ENCODE measurements around the gene L3MBTL1. TPM values are rescaled to one million over a fixed set of nuclear protein-coding genes. Genes with fewer than 3 reads are reported as not detected.

L3MBTL1 gene
- total RNA-seq, 1 experiment from 2014 or later: 21.6 TPM

- Histone ChIP-seq H3K9me2 (ENCODE audit: insufficient read depth) (no peaks in the 10 kb centered on the region), H2AFZ (ENCODE audit: low read depth, low read length, poor library complexity, severe bottlenecking) (no peak overlapping the region), H4K20me1 (ENCODE audit: insufficient read depth) (no peaks in the 10 kb centered on the region), H3K4me2 (ENCODE audit: low read length) (no peak overlapping the region), H3K79me2 (ENCODE audit: insufficient read depth, low read length) (no peaks in the 10 kb centered on the region), H3K9ac (ENCODE audit: low read length) (no peak overlapping the region), H3K4me1 (ENCODE audit: control insufficient read depth in 1 of 2, insufficient read depth in 2 of 2, low read length in 2 of 2) (no peaks in the 10 kb centered on the region), H3K9me3 (ENCODE audit: control insufficient read depth in 1 of 2, insufficient read depth in 1 of 2, low read depth in 1 of 2, low read length in 2 of 2) (no peaks in the 10 kb centered on the region), H3K36me3 (ENCODE audit: control insufficient read depth in 1 of 2, insufficient read depth in 2 of 2, low read length in 2 of 2) (no peaks in the 10 kb centered on the region), H3K4me3 (replicated peaks in 1 of 2; ENCODE audit: low read depth in 1 of 2, low read length in 2 of 2) (no peak overlapping the region), H3K27ac (ENCODE audit: low read depth, low read length) (no peak overlapping the region), H3K27me3 (ENCODE audit: insufficient read depth, low read length) (no peaks in the 10 kb centered on the region)
- intact Hi-C loops (cut with micrococcal nuclease): no loop called here
- BruUV-seq (replicated peaks): no TSS peak
- ChIA-PET CTCF (no interaction called here), RAD21 (ENCODE audit: low non-redundant PET in 1 of 2, low total read pairs in 2 of 2, uncharacterized antibody in 2 of 2, unreplicated experiment in 2 of 2) (no interaction called here), POLR2A (no interaction called here)
- no peak for ATAC-seq
- TF ChIP-seq CBX3 (IDR thresholded peaks at IDR 0.05; ENCODE audit: low read depth): no peak
- no peak for TF ChIP-seq MAX (IDR thresholded peaks at IDR 0.05)
- TF ChIP-seq JUND (IDR thresholded peaks at IDR 0.05): no peak
- no peak for TF ChIP-seq EGR1 (IDR thresholded peaks at IDR 0.05; ENCODE audit: low read depth)
- no peak for TF ChIP-seq RAD21 (IDR thresholded peaks at IDR 0.05; ENCODE audit: low read depth)
- TF ChIP-seq ZBTB33 (IDR thresholded peaks at IDR 0.05; ENCODE audit: extremely low read depth, insufficient replicate concordance, low read length): no peak
- TF ChIP-seq ATF3 (IDR thresholded peaks at IDR 0.05): no peak
- TF ChIP-seq FOSL1 (IDR thresholded peaks at IDR 0.05; ENCODE audit: low read depth): no peak
- DNase-seq (ENCODE audit: low read depth, low spot score): no peak
Observed at GRCh38 chr20:43571771-43572170, 64.3 kb downstream of the L3MBTL1 start.

GRCh38 chr20:43572891-43573290, 65.4 kb downstream of the L3MBTL1 start:
- POLR2A ChIA-PET: no interaction called here
- TF ChIP-seq ZBTB33 (IDR thresholded peaks at IDR 0.05; ENCODE audit: extremely low read depth, insufficient replicate concordance, low read length): no peak
- TF ChIP-seq EZH2phosphoT487 (IDR thresholded peaks at IDR 0.05; ENCODE audit: borderline replicate concordance): no peak
- TF ChIP-seq FOSL1 (IDR thresholded peaks at IDR 0.05; ENCODE audit: low read depth): no peak
- TF ChIP-seq ZNF274 (IDR thresholded peaks at IDR 0.05; ENCODE audit: low read depth, low read length): no peak
- no peak for TF ChIP-seq ELF1 (IDR thresholded peaks at IDR 0.05; ENCODE audit: borderline replicate concordance, low read depth)
- no peak for TF ChIP-seq RAD21 (IDR thresholded peaks at IDR 0.05; ENCODE audit: low read depth)
- no peak for TF ChIP-seq TCF7L2 (IDR thresholded peaks at IDR 0.05; ENCODE audit: borderline replicate concordance, extremely low read depth, insufficient read depth, insufficient read length)
- no peak for TF ChIP-seq MAX (IDR thresholded peaks at IDR 0.05)
- TF ChIP-seq CTCF (IDR thresholded peaks at IDR 0.05 in 2 of 3, conservative IDR thresholded peaks at IDR 0.05 in 1 of 3; ENCODE audit: borderline replicate concordance in 1 of 3, insufficient read depth in 1 of 3, low read depth in 2 of 3, low read length in 2 of 3): no peak

More at GRCh38 chr20:43572891-43573290, 65.4 kb downstream of the L3MBTL1 start:
- Histone ChIP-seq H3K4me1 (ENCODE audit: control insufficient read depth in 1 of 2, insufficient read depth in 2 of 2, low read length in 2 of 2) (no peaks in the 10 kb centered on the region), H4K20me1 (ENCODE audit: insufficient read depth) (no peaks in the 10 kb centered on the region), H2AFZ (ENCODE audit: low read depth, low read length, poor library complexity, severe bottlenecking) (no peak overlapping the region), H3K9me3 (ENCODE audit: control insufficient read depth in 1 of 2, insufficient read depth in 1 of 2, low read depth in 1 of 2, low read length in 2 of 2) (no peaks in the 10 kb centered on the region), H3K4me3 (replicated peaks in 1 of 2; ENCODE audit: low read depth in 1 of 2, low read length in 2 of 2) (no peak overlapping the region), H3K4me2 (ENCODE audit: low read length) (no peak overlapping the region), H3K36me3 (ENCODE audit: control insufficient read depth in 1 of 2, insufficient read depth in 2 of 2, low read length in 2 of 2) (no peaks in the 10 kb centered on the region), H3K27me3 (ENCODE audit: insufficient read depth, low read length) (no peaks in the 10 kb centered on the region), H3K9ac (ENCODE audit: low read length) (no peak overlapping the region), H3K79me2 (ENCODE audit: insufficient read depth, low read length) (no peaks in the 10 kb centered on the region), H3K9me2 (ENCODE audit: insufficient read depth) (no peaks in the 10 kb centered on the region), H3K27ac (ENCODE audit: low read depth, low read length) (no peak overlapping the region)
- ChIA-PET CTCF (no interaction called here), RAD21 (ENCODE audit: low non-redundant PET in 1 of 2, low total read pairs in 2 of 2, uncharacterized antibody in 2 of 2, unreplicated experiment in 2 of 2) (no interaction called here)
- ATAC-seq: no peak
- BruUV-seq (replicated peaks): no TSS peak
- intact Hi-C loops (cut with micrococcal nuclease): no loop called here
- no peak for DNase-seq (ENCODE audit: low read depth, low spot score)

Data from HCT116 (cell line).